K562 (cell line): ENCODE results near the gene CRTC3. TPM values are rescaled to one million over a fixed set of nuclear protein-coding genes. Genes with fewer than 3 reads are reported as not detected.

Experiments
- CBX1 ChIP-seq: sonication (generic); IDR thresholded peaks from 2 replicates; pipeline ENCODE4 v1.6.1; 2016; ENCODE audit warnings: antibody characterized with exemption, low read depth, mild to moderate bottlenecking
- DACH1 ChIP-seq: fragments of 450-650 bp; IDR thresholded peaks from 2 replicates; pipeline ENCODE4 v1.6.1; 2018; ENCODE audit not compliant: partially characterized antibody
- HNRNPL ChIP-seq: fragments of 200-400 bp; formaldehyde crosslinking; IDR thresholded peaks from 2 replicates; pipeline ENCODE4 v1.6.1; 2017; ENCODE audit warnings: low read depth, mild to moderate bottlenecking, low read length
- MCM3 ChIP-seq: fragments of 450-650 bp; IDR thresholded peaks from 2 replicates; pipeline ENCODE4 v1.6.1; 2016
- MCM7 ChIP-seq, 2 experiments: fragments of 450-650 bp; IDR thresholded peaks; 2 replicates each; pipeline ENCODE4 v1.6.1; 2016 to 2018
- NONO ChIP-seq, 2 experiments: fragments of 200-400 bp in 1 of 2; fragments of 450-650 bp in 1 of 2; formaldehyde crosslinking in 1 of 2; IDR thresholded peaks; 2 replicates each; pipeline ENCODE4 v1.6.1; 2017; ENCODE audit warnings: low read depth in 2 of 2, mild to moderate bottlenecking in 2 of 2, moderate library complexity in 2 of 2, low read length in 1 of 2
- POLR2AphosphoS5 ChIP-seq: IDR thresholded peaks from 2 replicates; pipeline ENCODE4 v1.6.1; 2011; ENCODE audit warnings: mild to moderate bottlenecking, low read depth, low read length, moderate library complexity; ENCODE audit not compliant: control insufficient read depth, insufficient read depth
- POLR2H ChIP-seq: IDR thresholded peaks from 2 replicates; pipeline ENCODE4 v1.6.1; 2016; ENCODE audit warnings: missing genetic modification characterization, low read depth, mild to moderate bottlenecking, control low read depth, missing compliant biosample characterization, moderate library complexity
- TCF3 ChIP-seq: sonication (generic); formaldehyde crosslinking; IDR thresholded peaks from 2 replicates; pipeline ENCODE4 v1.4.0; 2020; ENCODE audit warnings: mild to moderate bottlenecking, missing genetic modification reagents
- polyA plus RNA-seq, 8 experiments: library from polyadenylated mRNA; depleted of rRNA in 4 of 8; stranded (reverse) in 5 of 8; unstranded in 3 of 8; fragments of >200 nt; fragmentation: Nextera tagmentation in 2 of 8; fragmentation: Illumina TruSeq in 1 of 8; extraction: Ambion mirVana in 2 of 8; extraction: Trizol in 1 of 8; gene quantifications; 2 replicates each; pipeline versions ENCODE4 v1.2.1 to v1.2.3, GENCODE V29; 2011 to 2014; ENCODE audit warnings: inconsistent platforms in 1 of 8, missing spikeins in 1 of 8
- total RNA-seq, 7 experiments: library from RNA; depleted of rRNA in 6 of 7; stranded (reverse); fragments of >200 nt in 6 of 7; fragmentation: Illumina TruSeq in 2 of 7; extraction: Trizol in 2 of 7; gene quantifications; 2 replicates each; pipeline versions ENCODE4 v1.2.1 to v1.2.3, GENCODE V29; 2011 to 2021; ENCODE audit warnings: low replicate concordance in 1 of 7
- TF ChIP-seq, protein P1 (sequence below): fragments of 200-800 bp; sonication (Bioruptor generic); IDR thresholded peaks from 2 replicates; pipeline ENCODE4 v1.6.1; 2016; ENCODE audit warnings: missing genetic modification characterization, missing compliant biosample characterization
- TF ChIP-seq, protein P2 (sequence below), 2 experiments: fragments of 450-650 bp; formaldehyde crosslinking in 1 of 2; IDR thresholded peaks; 2 replicates each; pipeline versions ENCODE4 v1.4.0 to v1.6.1; 2014 to 2020; ENCODE audit warnings: mild to moderate bottlenecking in 2 of 2, borderline replicate concordance in 1 of 2, low read depth in 1 of 2

CRTC3 gene
- total and polyA plus RNA-seq, 9 of the 15 experiments (the other 6 are each of a cell fraction or from before 2014, with no cell fraction given), result 1.2 to 19.0 (median 11.6) TPM

GRCh38 chr15:90665288-90666134, 135.8 kb downstream of the CRTC3 start (continued):
- TF ChIP-seq NONO (IDR thresholded peaks at IDR 0.05; ENCODE audit: low read depth in 2 of 2, low read length in 1 of 2) (peak in 1 of 2 experiments; percentile 43; a peak in 1 of 4 replicates), MCM7 (IDR thresholded peaks at IDR 0.05) (no peak), MCM3 (no peak), DACH1 (no peak), POLR2H (tag) (peak; percentile 80), HNRNPL (peak; percentile 38; the same call in 1 of the 2 replicates), POLR2AphosphoS5 (peak; percentile 63), TCF3 (CRISPR knock-in tag) (0 out of 2 replicates have a peak, but pooled peaks have one; percentile 22), CBX1 (peak; percentile 76)
- TF ChIP-seq, protein P1, sequence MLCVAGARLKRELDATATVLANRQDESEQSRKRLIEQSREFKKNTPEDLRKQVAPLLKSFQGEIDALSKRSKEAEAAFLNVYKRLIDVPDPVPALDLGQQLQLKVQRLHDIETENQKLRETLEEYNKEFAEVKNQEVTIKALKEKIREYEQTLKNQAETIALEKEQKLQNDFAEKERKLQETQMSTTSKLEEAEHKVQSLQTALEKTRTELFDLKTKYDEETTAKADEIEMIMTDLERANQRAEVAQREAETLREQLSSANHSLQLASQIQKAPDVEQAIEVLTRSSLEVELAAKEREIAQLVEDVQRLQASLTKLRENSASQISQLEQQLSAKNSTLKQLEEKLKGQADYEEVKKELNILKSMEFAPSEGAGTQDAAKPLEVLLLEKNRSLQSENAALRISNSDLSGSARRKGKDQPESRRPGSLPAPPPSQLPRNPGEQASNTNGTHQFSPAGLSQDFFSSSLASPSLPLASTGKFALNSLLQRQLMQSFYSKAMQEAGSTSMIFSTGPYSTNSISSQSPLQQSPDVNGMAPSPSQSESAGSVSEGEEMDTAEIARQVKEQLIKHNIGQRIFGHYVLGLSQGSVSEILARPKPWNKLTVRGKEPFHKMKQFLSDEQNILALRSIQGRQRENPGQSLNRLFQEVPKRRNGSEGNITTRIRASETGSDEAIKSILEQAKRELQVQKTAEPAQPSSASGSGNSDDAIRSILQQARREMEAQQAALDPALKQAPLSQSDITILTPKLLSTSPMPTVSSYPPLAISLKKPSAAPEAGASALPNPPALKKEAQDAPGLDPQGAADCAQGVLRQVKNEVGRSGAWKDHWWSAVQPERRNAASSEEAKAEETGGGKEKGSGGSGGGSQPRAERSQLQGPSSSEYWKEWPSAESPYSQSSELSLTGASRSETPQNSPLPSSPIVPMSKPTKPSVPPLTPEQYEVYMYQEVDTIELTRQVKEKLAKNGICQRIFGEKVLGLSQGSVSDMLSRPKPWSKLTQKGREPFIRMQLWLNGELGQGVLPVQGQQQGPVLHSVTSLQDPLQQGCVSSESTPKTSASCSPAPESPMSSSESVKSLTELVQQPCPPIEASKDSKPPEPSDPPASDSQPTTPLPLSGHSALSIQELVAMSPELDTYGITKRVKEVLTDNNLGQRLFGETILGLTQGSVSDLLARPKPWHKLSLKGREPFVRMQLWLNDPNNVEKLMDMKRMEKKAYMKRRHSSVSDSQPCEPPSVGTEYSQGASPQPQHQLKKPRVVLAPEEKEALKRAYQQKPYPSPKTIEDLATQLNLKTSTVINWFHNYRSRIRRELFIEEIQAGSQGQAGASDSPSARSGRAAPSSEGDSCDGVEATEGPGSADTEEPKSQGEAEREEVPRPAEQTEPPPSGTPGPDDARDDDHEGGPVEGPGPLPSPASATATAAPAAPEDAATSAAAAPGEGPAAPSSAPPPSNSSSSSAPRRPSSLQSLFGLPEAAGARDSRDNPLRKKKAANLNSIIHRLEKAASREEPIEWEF (CRISPR knock-in tag), result 0 out of 2 replicates have a peak, but pooled peaks have one; percentile 43
- TF ChIP-seq, protein P2, sequence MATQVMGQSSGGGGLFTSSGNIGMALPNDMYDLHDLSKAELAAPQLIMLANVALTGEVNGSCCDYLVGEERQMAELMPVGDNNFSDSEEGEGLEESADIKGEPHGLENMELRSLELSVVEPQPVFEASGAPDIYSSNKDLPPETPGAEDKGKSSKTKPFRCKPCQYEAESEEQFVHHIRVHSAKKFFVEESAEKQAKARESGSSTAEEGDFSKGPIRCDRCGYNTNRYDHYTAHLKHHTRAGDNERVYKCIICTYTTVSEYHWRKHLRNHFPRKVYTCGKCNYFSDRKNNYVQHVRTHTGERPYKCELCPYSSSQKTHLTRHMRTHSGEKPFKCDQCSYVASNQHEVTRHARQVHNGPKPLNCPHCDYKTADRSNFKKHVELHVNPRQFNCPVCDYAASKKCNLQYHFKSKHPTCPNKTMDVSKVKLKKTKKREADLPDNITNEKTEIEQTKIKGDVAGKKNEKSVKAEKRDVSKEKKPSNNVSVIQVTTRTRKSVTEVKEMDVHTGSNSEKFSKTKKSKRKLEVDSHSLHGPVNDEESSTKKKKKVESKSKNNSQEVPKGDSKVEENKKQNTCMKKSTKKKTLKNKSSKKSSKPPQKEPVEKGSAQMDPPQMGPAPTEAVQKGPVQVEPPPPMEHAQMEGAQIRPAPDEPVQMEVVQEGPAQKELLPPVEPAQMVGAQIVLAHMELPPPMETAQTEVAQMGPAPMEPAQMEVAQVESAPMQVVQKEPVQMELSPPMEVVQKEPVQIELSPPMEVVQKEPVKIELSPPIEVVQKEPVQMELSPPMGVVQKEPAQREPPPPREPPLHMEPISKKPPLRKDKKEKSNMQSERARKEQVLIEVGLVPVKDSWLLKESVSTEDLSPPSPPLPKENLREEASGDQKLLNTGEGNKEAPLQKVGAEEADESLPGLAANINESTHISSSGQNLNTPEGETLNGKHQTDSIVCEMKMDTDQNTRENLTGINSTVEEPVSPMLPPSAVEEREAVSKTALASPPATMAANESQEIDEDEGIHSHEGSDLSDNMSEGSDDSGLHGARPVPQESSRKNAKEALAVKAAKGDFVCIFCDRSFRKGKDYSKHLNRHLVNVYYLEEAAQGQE (IDR thresholded peaks at IDR 0.05; ENCODE audit: borderline replicate concordance), result peak; percentile 31; the same call in 1 of the 2 replicates
- TF ChIP-seq, protein P2 (CRISPR knock-in tag; IDR thresholded peaks at IDR 0.05; ENCODE audit: low read depth), result no peak
